ENCODE data around the gene LAMTOR3. TPM values are rescaled to one million over a fixed set of nuclear protein-coding genes. Genes with fewer than 3 reads are reported as not detected.

LAMTOR3 gene
- total RNA-seq, 1 experiment from 2014 or later = 25.6 TPM

DNA sequence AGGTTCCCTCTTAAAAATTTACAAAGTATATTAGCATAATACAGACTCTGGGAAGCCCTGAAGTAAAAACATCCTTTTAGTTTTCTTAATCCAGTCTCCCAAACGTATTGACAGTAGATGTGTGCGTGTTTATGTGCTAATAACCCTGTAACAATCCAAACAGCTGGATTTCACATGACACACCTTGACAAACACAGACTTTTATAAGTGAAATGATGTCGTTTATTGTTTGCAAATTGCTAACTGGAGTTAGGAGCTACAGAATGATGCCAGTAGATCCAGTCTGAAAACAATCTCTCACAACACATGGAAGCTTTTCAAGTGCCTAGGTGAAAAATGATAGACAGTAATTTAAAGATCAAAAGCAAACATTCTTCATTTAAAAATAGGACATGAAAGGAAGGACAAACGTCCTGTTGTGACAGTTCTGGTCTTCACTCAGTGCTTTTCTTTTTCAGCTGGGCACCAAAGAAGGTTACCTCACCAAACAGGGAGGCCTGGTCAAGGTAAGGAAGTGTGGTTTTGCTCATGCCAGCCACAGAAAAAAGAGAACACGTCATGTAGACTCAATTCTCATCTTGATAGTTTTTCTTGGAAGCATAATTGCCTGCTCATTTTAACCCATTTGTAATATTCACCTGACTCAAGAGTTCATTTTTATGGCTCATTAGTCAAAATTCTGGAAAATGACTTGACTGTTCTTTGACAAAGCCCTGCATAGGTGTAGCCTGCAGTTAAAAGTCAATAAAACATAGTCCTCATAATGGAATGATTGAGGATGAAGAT lies 32.9 kb downstream of the LAMTOR3 start:
- DNase-seq (ENCODE audit: low read depth) = no peak

GRCh38 chr4:99860521-99860920 lies 33.7 kb downstream of the LAMTOR3 start:
- no peak for DNase-seq (ENCODE audit: low read depth)

DNA sequence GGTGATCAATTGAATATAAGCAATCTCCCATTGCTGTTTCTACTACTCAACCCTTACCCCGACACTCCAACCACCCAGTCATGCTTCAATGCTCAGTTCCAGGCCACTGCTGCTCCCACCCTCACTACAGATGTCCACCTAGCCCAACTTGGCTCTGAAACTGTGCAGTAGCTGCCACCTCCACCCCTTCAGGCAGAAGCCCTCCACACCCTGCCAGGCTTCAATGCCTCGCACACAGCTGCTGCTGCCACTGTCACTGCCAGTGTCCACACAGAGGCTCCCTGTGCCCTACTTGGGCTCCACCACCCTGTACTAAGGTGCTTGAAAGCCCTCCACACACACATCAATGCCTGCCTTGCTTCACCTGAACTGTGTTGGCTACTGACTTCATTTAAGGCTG lies 34.6 kb downstream of the LAMTOR3 start:
- DNase-seq (ENCODE audit: low read depth) = no peak

DNA sequence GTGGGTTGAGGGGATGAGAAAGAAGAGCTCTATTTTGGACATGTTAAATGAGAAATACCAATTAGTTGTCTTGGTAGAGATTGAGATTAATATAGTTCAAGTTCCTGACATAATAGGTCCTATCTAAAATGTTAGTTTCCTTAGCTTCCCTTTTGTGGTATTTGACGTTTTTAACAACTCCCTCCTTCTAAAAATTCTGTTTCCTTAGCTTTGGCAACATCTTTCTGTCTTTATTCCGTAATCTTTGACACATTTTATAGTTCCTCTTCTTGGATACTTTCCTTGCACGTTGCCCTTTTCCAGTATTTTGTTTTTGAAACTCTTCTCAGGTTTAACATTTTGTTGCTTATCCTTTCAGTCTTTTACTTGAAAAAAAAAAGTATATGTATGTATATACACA lies 36.9 kb downstream of the LAMTOR3 start:
- no peak for DNase-seq (ENCODE audit: low read depth)

GRCh38 chr4:99856166-99856565 lies 38.1 kb downstream of the LAMTOR3 start:
- DNase-seq (ENCODE audit: low read depth) = no peak

- no peak for DNase-seq (ENCODE audit: low read depth)
Observed at GRCh38 chr4:99855678-99856077, 38.5 kb downstream of the LAMTOR3 start.

DNA sequence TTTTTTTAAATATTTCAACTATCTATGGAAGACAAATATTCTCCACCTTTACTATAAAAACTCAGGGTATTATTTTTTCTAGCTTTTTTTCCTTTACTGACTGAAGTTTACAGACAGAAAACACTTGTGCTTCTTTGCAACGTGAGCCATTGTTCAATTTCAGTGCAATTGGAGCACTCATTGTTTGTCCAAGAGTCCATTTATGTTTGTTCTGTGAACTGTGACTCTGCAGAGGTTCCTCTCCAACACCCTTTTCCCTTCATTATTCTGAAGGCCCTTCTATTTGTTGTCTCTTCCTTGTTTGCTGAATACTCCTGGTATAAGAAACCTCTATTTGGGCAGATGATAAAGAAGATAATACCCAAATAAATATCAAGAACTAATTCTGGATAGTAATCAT lies 40.2 kb downstream of the LAMTOR3 start:
- DNase-seq (ENCODE audit: low read depth) = no peak

DNA sequence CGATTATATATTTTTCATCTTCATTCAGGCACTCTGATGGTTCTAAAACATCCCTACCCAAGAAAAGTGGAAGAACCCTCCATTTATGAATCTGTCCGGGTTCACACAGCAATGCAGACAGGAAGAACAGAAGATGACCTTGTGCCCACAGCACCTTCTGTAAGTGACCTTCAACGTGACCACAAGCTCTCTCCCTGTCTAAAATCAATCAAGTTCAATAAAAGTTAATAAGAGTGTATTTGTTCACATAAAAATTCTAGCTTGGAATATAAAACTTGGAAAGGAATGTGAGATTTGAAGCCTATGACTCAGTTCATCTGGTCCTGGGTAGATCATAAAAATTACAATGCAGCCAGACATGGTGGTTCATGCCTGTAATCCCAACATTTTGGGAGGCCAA lies 41.0 kb downstream of the LAMTOR3 start:
- DNase-seq (ENCODE audit: low read depth) = no peak

- DNase-seq (ENCODE audit: low read depth) = no peak
Observed at GRCh38 chr4:99852199-99852749, 42.0 kb downstream of the LAMTOR3 start.

- no peak for DNase-seq (ENCODE audit: low read depth)
Observed at GRCh38 chr4:99848591-99849001, 45.6 kb downstream of the LAMTOR3 start.

GRCh38 chr4:99847362-99847976 lies 46.8 kb downstream of the LAMTOR3 start:
- no peak for DNase-seq (ENCODE audit: low read depth)

GRCh38 chr4:99846891-99847290 lies 47.3 kb downstream of the LAMTOR3 start:
- no peak for DNase-seq (ENCODE audit: low read depth)

DNA sequence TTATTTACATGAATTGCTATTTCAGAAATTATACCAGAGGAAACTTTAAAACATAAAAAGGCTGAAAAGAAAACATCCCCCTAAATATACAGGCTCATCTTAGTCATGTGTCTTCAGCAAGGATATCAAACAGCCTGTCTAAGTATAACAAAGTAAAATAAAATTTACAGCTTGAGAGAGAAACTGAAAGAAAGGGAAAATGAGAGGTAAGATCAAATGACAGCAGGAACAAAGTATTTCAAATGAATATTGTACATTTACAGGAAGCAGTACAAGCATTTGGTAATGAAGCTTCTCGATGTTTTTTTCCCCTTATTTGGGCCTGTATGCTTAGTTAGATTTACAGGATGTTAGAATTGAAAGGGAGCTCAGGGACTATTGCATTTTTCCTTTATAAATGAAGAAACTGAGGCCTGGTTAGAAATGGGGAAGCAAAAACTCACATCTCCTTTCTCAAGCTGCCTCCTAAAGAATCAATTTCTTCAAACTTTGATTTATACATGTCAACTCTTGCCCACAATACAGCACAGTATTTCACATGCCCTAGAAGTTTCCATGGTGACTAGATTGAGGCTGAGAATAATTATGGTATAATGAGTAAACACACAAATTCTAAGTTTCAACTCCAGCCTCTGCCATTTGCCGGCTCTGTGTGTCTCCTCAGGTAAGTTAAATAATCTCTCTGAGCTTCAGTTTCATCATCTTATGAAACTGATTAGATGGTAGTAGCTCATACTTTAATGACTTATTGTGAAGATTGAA lies 48.3 kb downstream of the LAMTOR3 start:
- DNase-seq (ENCODE audit: low read depth) = no peak

- no peak for DNase-seq (ENCODE audit: low read depth)
Observed at GRCh38 chr4:99845179-99845578, 49.0 kb downstream of the LAMTOR3 start.

GRCh38 chr4:99844048-99844447 lies 50.2 kb downstream of the LAMTOR3 start:
- DNase-seq (ENCODE audit: low read depth) = no peak

- DNase-seq (ENCODE audit: low read depth) = no peak
Observed at GRCh38 chr4:99843413-99843812, 50.8 kb downstream of the LAMTOR3 start.

GRCh38 chr4:99841129-99841528 lies 53.1 kb downstream of the LAMTOR3 start:
- DNase-seq (ENCODE audit: low read depth) = no peak

- DNase-seq (ENCODE audit: low read depth) = no peak
Observed at GRCh38 chr4:99838927-99839326, 55.3 kb downstream of the LAMTOR3 start.

- DNase-seq (ENCODE audit: low read depth) = no peak
Observed at GRCh38 chr4:99835942-99836341, 58.3 kb downstream of the LAMTOR3 start.

- no peak for DNase-seq (ENCODE audit: low read depth)
Observed at GRCh38 chr4:99834569-99834968, 59.7 kb downstream of the LAMTOR3 start.

DNA sequence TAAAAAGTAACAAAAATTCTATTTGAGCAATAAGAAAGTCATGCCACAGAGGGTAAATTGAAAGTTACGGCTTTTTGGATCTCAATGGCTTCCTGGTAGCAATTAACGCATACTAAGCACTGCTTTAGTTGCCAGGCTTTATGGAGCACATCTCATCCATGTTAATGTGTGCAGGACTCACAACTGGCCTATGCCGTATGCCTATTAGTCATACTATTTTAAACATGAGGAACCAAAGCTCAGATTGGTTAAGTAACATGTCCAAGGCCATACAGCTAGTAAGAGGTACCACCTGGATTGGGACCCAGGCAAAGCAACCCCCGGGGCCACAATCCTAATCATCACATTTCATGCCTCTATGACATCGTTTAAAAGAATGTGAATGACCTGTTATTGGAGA lies 60.5 kb downstream of the LAMTOR3 start:
- DNase-seq (ENCODE audit: low read depth) = no peak

GRCh38 chr4:99832758-99833157 lies 61.5 kb downstream of the LAMTOR3 start:
- DNase-seq (ENCODE audit: low read depth) = no peak

GRCh38 chr4:99832321-99832720 lies 61.9 kb downstream of the LAMTOR3 start:
- DNase-seq (ENCODE audit: low read depth) = no peak

All from Daoy (cell line).